GM21515 (cell line): ENCODE results near the gene SLU7.
"Not testable (repeated sequence)": the region's sequence is repeated elsewhere in the genome, so short reads cannot be mapped to it uniquely, and the experiment has no call there.

ENCODE experiments used
- ATAC-seq: cut with Tn5 transposase; IDR thresholded peaks from one replicate; pipeline ENCODE4 v1.9.1; 2021; ENCODE audit not compliant: unreplicated experiment

Gene SLU7

DNA sequence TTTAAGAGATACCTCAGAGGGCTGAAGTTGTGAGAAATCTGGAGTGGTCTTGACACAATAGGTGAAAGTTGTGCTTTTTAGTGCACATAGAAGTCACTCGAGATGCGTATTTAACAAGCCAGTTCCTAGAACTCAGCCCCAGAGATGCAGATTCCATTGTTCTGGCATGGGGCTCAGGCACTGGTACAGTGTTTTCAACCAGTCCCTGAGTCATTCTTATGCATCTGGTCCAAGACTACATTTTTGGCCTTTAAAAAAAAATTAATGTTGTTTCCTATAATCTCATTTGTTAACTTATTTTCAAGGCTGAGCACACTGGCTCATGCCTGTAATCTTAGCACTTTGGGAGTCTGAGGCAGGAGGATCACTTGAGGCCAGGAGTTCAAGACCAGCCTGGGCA lies 32.4 kb upstream of the SLU7 start:
- ATAC-seq: no peak

- ATAC-seq: peak; percentile 70
These were observed 31.5 kb upstream of the SLU7 start for GRCh38 chr5:160450164-160450932.

GRCh38 chr5:160449458-160449857 lies 30.6 kb upstream of the SLU7 start:
- ATAC-seq: no peak

DNA sequence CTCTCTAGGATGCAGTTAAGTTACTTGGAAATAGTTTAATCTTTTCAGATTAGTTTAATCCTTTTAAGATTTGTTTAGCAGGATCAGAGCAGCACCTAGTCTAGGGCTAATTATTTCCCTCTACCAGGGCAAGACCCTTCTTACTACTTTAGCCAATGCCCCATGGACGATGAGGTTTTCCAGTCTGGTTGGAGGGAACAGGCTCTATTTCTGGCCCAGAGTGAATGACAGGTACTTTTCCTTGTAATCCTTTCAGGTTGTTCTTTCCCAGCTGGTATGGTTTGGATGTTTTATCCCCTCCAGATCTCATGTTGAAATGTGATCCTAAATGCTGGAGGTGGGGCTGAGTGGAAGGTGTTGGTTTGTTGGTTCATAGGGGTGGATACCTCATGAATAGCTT lies 30.0 kb upstream of the SLU7 start:
- ATAC-seq: no peak

DNA sequence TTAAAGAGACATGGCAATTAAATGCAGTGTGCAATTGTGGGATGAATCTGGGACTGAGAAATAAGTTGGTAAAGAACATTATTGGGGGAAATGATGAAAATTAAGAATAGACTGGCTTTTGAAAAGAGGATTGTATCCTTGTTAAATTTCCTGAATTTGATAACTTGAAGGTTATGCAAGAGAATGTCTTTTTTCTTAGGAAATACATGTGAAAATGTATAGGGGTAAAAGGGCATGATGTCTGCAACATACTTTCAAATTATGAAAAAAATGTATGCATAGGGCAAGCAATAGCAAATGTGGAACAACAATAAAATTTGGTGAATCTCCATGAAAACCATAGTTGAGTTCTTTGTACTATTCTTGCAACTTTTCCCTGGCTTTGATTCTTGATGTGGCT lies 26.9 kb upstream of the SLU7 start:
- no peak for ATAC-seq

GRCh38 chr5:160445132-160445531 lies 26.3 kb upstream of the SLU7 start:
- ATAC-seq: no peak

- ATAC-seq: no peak
These were observed 25.5 kb upstream of the SLU7 start for GRCh38 chr5:160444407-160444806.

DNA sequence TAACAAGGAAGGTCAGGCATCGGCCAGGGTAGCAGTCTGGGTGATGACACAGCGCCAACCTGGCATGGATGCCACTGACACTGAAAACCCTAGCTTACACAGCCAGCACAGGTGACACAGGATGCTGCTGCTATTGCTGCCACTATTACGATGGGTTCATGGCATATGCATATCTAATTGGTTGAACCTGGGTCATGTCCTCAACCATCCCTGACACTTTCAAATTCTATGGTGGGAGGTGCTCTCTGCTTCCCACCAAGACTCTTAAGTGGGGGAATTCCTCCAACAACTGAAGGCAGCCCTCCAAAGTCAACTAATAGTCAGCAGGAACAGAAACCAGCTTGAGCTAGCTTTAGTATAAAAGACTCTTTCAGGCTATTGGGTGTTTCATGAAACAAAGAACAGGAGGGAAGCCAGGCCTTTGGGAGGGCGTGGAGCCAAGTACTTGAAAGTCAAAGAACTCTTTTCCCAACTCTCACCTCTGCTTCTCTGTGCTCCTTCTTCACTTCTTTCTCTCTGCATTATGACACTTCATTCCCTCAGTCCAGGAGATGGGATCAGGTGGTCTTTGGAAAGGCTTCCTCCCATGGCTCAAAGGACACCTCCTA lies 24.0 kb upstream of the SLU7 start:
- peak; percentile 30 for ATAC-seq

- no peak for ATAC-seq
These were observed 22.5 kb upstream of the SLU7 start for GRCh38 chr5:160441311-160441781.

GRCh38 chr5:160439205-160439600 lies 20.3 kb upstream of the SLU7 start:
- ATAC-seq: peak; percentile 64

DNA sequence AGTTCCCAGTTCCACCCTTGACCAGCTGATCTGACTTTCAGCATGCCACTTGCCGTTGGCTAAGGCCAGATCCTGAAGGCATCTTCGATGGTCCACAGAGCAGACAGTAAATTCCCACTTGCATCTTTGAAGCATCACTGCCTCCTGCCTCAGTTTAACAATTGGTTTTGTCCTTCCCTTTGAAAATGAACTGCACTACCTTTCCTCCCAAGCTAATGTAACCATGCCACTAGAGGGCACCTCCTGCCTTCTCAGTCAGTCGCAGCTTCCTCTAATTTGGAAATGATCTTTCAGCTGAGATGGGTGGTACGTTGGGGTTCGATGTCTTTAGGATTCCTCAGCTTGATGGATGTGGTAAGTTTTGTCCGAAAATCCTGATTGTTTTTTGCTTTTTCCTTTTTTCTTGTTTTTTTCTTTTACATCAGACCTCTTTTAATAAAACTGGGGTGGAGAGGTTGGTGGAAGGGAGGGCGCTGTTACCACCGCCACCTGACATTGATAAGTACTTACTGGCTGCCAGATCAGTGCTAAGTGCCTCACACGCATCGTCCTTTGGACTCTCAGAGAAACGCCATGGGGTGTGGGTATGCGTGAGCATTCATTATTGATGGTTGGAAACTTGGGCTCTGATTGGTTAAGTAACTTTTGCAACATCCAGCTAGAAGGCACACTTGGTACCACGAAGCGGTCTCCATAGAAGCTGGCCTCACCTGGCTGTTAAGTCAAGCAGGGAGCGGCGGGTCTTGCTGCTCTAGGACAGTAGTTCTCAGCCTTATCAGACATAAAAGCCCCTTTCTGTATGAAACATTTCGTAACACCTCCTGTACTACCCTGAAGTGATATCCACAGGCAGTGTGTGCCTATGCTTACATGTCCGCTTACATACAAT lies 19.7 kb upstream of the SLU7 start:
- peak; percentile 37 for ATAC-seq

DNA sequence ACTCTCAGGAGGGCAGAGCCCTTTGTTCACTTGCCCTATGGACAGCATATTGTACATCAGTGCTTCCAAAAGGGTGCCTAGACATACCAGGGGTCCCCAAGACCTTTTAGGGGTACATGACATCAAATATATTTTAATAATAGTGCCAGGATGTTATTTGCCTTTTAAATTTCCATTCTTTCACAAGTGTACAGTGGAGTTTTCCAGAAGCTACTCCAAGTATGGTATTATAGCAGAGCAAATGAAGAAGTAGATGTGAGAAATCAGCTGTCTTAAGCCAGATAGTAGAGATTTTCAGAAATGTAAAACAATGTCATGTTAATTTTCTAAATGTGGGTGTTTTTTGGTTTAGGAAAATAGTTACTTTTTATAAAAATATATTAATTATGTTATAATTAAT lies 18.4 kb upstream of the SLU7 start:
- ATAC-seq: no peak

GRCh38 chr5:160436661-160437060 lies 17.8 kb upstream of the SLU7 start:
- ATAC-seq: not testable (repeated sequence)

DNA sequence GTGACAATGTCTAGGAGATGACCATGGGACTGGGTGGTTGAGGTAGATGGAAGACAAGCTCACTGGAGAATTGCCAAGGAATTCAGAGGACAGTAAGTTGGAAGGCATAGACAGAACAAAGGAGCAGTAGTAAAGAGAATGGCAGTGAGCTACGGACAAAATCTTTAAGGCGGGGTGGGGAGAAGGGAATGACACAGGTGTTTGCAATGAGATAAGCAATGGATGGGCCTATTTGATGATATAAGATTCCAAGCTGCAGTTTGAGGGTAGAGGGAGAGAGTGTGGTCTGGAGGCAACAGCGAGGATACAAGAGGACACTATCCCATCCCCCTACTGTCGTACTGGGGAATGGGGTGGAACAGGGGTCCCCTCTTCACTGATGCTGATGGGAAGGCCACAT lies 17.1 kb upstream of the SLU7 start:
- ATAC-seq: no peak

DNA sequence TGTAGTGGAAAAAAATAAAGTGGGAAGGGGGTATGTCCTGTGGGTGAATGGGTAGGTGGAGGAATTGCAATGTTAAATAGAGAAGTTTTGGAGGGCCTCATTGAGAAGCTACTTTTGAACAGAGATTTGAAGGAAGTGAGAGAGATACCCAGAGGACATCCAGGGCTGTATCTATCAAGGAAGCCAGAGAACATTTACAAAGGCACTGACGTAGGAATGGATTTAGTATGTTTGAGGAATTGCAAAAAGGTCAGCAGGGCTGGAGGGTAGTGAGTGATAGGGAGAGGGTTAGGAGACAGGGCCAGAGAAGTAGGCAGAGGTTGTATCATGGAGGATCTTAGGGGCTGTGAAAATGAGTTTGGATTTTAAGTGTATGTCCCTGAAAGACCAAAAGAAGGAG lies 16.7 kb upstream of the SLU7 start:
- no peak for ATAC-seq

DNA sequence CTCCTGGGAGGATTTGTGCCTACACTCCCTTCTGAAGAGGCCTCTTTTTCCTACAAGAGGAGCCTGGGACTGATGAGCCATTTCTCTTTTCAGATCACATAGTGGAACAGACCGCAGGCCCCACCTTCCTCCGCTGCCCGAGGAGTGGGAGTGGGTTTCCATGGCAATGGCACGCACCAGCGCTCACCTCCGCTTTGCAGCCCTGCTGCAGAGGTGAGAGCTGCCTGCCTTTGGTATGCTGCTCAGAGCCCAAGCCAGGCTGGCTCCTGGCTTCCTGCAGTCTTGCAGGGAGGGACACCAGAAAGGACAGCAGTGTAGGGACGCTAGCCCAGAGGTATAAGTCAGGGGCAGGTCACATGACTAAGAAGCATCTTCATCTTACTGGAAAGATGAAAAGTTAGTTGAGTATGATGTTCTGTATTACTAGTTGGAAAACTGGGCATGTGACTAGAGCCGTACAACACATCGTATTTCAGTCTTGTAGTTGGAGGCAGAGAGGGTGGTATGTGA lies 15.2 kb upstream of the SLU7 start:
- ATAC-seq: peak; percentile 80

- no peak for ATAC-seq
These were observed 13.9 kb upstream of the SLU7 start for GRCh38 chr5:160432787-160433186.

- ATAC-seq: no peak
These were observed 13.3 kb upstream of the SLU7 start for GRCh38 chr5:160432196-160432595.

DNA sequence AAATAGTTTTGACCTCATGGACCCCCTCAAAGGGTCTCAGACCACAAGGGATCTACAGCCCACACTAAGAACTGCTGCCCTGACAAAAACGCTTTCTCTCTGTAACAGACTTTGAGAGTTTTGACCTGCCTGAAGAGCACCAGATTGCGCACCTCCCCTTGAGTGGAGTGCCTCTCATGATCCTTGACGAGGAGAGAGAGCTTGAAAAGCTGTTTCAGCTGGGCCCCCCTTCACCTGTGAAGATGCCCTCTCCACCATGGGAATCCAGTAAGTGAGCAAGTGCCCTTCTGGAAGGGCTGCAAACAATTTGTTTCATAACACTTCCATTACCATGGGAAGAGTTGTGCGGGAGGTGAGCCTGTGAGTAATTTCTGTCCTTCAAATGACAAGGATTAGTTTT lies 8.7 kb upstream of the SLU7 start:
- ATAC-seq: no peak

GRCh38 chr5:160423099-160423498 lies 4.2 kb upstream of the SLU7 start:
- ATAC-seq: no peak

DNA sequence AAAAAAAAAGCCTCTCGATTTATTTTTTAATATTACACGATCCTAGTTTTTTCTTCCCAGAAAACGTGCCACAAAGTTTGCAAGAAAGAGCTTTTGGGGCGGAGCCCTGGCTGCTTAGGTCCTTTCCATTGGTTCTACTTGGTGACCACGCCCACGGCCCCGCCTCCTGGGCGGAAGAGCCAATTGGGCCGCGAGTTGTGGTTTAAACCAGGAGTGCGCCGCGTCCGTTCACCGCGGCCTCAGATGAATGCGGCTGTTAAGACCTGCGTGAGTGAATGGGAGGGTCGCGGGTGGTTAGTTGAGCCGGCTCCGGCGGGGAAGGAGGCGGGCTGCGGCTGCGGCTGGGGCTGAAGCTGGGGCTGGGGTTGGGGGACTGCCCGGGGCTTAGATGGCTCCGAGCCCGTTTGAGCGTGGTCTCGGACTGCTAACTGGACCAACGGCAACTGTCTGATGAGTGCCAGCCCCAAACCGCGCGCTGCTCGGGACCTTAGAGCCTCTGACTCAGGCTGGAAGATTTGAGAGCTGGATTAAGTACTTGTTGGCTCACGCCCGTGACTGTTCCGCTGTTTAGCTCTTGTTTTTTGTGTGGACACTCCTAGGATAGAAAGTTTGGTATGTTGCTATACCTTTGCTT lies 2.9 kb upstream of the SLU7 start, which contains the start of gene PTTG1:
Gene PTTG1 (plus strand): TSS at position 231 of the 634 bp plus-strand sequence. CDS start 458 bp downstream, outside the sequence.
- ATAC-seq: peak; percentile 67
